Mucosa of descending colon (tissue), 3 donors: ENCODE data around the gene ANKRD17. TPM values are rescaled to one million over a fixed set of nuclear protein-coding genes. Genes with fewer than 3 reads are reported as not detected.

ENCODE experiments used
- ATAC-seq: fragments of 200-7000 bp; cut with Tn5 transposase; one replicate; pipeline ENCODE4 v1.9.1; 2020; ENCODE audit warnings: mild to moderate bottlenecking, moderate library complexity
- DNase-seq, 3 donors: peaks; one replicate each; pipeline ENCODE4 v3.0.0-alpha.2; 2020
- H3K36me3 ChIP-seq: fragments of 200-600 bp; one replicate; pipeline ENCODE4 v1.8.0; 2021; ENCODE audit warnings: low read depth, mild to moderate bottlenecking
- H3K4me1 ChIP-seq: fragments of 200-600 bp; one replicate; pipeline ENCODE4 v1.8.0; 2021; ENCODE audit warnings: low read depth, mild to moderate bottlenecking
- H3K4me3 ChIP-seq: fragments of 200-600 bp; one replicate; pipeline ENCODE4 v1.8.0; 2021; ENCODE audit warnings: mild to moderate bottlenecking
- H3K9me3 ChIP-seq: fragments of 200-600 bp; one replicate; pipeline ENCODE4 v1.8.0; 2021; ENCODE audit warnings: mild to moderate bottlenecking
- intact Hi-C, 2 donors: fragments of 100-400 bp; cut with DNase I in 1 of 2; cut with micrococcal nuclease in 1 of 2; formaldehyde crosslinking; loops; one replicate each; pipeline versions ENCODE4 v1.11.0 to v1.11.1; 2022; cut with DNase I, micrococcal nuclease
- total RNA-seq, 3 donors: library from RNA; stranded (reverse); fragmentation: NEBNext Ultra II Directional in 2 of 3; extraction: Animal tissue kit (Norgen Biotek cat#: 25700) in 2 of 3; gene quantifications; one replicate each; pipeline versions ENCODE4 v1.2.1 to v1.2.4, GENCODE V29; 2021 to 2023
- TF ChIP-seq, protein P1 (sequence below): fragments of 200-600 bp; IDR thresholded peaks from one replicate; pipeline ENCODE4 v1.8.0; 2022; ENCODE audit warnings: antibody characterized with exemption, mild to moderate bottlenecking
- donor health status: DM: no; HTN: no; CAD: no; lungs with moderate emphysema.
- donor health status: DM: no; HTN: no; CAD: no.
- donor health status: DM: no; HTN: yes; CAD: no.

Gene ANKRD17
- total RNA-seq, 3 donors from 2014 or later = 62.4 to 75.3 (median 70.4) TPM

DNA sequence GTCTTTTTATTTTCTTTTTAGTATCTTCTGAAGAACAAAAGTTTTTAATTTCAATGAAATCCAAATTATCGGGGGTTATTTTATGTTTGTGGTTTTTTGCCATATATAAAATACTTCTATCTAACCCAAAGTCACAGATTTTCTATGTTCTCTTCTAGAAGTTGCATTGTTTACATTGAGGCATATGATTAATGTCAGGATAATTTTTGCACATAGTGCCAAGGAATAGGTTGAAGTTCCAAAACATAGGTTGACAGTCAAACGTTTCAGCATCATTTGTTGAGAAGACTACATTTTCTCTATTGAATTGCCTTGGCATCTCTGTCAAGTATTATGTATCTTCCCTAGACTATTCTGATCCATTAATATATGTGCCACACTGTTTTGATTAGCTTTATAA, 64.5 kb downstream of the ANKRD17 start:
- Histone ChIP-seq H3K9me3 (no peaks in the 10 kb centered on the region), H3K36me3 (no peaks in the 10 kb centered on the region), H3K4me1 (no peaks in the 10 kb centered on the region), H3K4me3 (no peak overlapping the region)
- ATAC-seq = no peak
- no peak for DNase-seq
- TF ChIP-seq, protein P1, sequence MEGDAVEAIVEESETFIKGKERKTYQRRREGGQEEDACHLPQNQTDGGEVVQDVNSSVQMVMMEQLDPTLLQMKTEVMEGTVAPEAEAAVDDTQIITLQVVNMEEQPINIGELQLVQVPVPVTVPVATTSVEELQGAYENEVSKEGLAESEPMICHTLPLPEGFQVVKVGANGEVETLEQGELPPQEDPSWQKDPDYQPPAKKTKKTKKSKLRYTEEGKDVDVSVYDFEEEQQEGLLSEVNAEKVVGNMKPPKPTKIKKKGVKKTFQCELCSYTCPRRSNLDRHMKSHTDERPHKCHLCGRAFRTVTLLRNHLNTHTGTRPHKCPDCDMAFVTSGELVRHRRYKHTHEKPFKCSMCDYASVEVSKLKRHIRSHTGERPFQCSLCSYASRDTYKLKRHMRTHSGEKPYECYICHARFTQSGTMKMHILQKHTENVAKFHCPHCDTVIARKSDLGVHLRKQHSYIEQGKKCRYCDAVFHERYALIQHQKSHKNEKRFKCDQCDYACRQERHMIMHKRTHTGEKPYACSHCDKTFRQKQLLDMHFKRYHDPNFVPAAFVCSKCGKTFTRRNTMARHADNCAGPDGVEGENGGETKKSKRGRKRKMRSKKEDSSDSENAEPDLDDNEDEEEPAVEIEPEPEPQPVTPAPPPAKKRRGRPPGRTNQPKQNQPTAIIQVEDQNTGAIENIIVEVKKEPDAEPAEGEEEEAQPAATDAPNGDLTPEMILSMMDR = no peak
- intact Hi-C loops = no loop called here

DNA sequence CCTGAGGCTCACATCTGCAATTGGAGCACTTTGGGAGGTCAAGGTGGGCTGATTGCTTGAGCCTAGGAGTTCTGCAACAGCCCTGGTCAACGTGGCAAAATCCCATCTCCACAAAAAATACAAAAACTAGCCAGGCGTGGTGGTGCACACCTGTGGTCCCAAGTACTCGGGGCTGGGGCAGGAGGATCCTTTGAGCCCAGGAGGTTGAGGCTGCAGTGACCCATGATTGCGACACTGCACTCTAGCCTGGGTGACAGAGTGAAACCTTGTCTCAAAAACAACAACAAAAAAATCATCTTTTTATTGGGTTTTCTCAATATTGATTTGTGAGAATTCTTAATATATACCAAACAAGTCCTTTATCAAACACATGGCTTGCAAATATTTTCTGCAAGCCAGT, 64.9 kb downstream of the ANKRD17 start:
- Histone ChIP-seq H3K9me3 (no peaks in the 10 kb centered on the region), H3K4me1 (no peaks in the 10 kb centered on the region), H3K36me3 (no peaks in the 10 kb centered on the region), H3K4me3 (no peak overlapping the region)
- intact Hi-C loops = no loop called here
- no peak for ATAC-seq
- DNase-seq = no peak
- TF ChIP-seq, protein P1 = no peak

DNA sequence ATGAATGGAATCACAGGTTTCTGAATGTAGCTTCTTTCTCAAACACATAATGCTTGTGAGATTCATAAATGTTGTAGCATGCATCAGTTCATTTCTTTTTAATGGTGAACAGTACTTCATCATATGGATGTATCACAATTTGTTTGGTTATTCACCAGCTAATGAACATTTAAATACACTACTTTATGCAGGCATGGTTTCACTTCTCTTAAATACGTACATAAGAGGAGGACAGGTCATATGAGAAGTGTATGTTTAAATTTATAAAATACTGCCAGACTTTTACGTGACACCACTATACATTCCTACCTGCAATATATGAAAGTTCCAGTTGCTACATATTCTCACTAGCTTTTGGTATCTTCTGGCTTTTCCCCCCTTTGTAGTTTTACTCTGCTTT, 65.4 kb downstream of the ANKRD17 start:
- no peaks in the 10 kb centered on the region for H3K4me1 ChIP-seq
- no peak overlapping the region for H3K4me3 ChIP-seq
- intact Hi-C loops = no loop called here
- ATAC-seq = no peak
- H3K36me3 ChIP-seq = no peaks in the 10 kb centered on the region
- no peaks in the 10 kb centered on the region for H3K9me3 ChIP-seq
- TF ChIP-seq, protein P1 = no peak
- DNase-seq = no peak

GRCh38 chr4:73189274-73189810, 69.3 kb downstream of the ANKRD17 start:
- Histone ChIP-seq H3K9me3 (no peaks in the 10 kb centered on the region), H3K4me3 (no peak overlapping the region), H3K4me1 (no peaks in the 10 kb centered on the region), H3K36me3 (no peaks in the 10 kb centered on the region)
- ATAC-seq (no peak), DNase-seq (no peak)
- TF ChIP-seq, protein P1 = no peak
- intact Hi-C loops = no loop called here

DNA sequence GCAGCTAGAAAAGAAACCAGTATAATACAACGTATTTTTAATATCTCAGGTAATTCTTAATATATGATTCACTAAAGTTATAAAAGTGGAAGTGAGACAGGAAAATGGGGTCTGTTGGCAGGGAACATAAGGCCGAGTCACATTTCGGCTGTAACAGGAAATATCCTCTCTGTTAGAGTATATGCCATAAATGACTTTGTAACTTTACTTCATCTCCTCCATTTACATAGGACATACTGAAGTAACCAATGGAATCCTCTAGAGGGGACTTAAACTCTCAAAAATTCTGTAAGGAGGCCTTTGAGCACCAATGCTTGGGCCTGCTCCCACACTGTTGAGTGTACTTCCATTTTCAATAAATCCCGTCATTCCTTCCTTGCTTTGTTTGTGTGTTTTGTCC, 71.3 kb downstream of the ANKRD17 start:
- TF ChIP-seq, protein P1 = no peak
- intact Hi-C loops = no loop called here
- Histone ChIP-seq H3K9me3 (no peaks in the 10 kb centered on the region), H3K36me3 (no peaks in the 10 kb centered on the region), H3K4me1 (no peaks in the 10 kb centered on the region), H3K4me3 (no peak overlapping the region)
- DNase-seq (no peak), ATAC-seq (no peak)

- no peaks in the 10 kb centered on the region for H3K9me3 ChIP-seq
- no peaks in the 10 kb centered on the region for H3K36me3 ChIP-seq
- ATAC-seq = no peak
- no peak for DNase-seq
- no peak overlapping the region for H3K4me3 ChIP-seq
- H3K4me1 ChIP-seq = no peaks in the 10 kb centered on the region
- TF ChIP-seq, protein P1 = no peak
- intact Hi-C loops = no loop called here
Observed at GRCh38 chr4:73185903-73186302, 72.7 kb downstream of the ANKRD17 start.
